CD4-positive, alpha-beta T cell treated with Interleukin-15 for 4 hours (primary cell): ENCODE data around the gene PPP1R11.
"Not testable (repeated sequence)": the region's sequence is repeated elsewhere in the genome, so short reads cannot be mapped to it uniquely, and the experiment has no call there.

Experiments used
- DNase-seq: peaks from one replicate; pipeline ENCODE4 v3.0.0-alpha.2; 2020; ENCODE audit warnings: low spot score

Gene PPP1R11

GRCh38 chr6:30097902-30098768 is 31.1 kb downstream of the PPP1R11 start:
- DNase-seq, result no peak

GRCh38 chr6:30100154-30100553 is 33.2 kb downstream of the PPP1R11 start:
- no peak for DNase-seq

GRCh38 chr6:30100585-30101443 is 33.8 kb downstream of the PPP1R11 start:
- no peak for DNase-seq

GRCh38 chr6:30101444-30102413 is 34.7 kb downstream of the PPP1R11 start:
- peak; percentile 55 for DNase-seq

GRCh38 chr6:30102414-30102969 is 35.5 kb downstream of the PPP1R11 start:
- no peak for DNase-seq

- peak; percentile 87 for DNase-seq
These were observed 36.2 kb downstream of the PPP1R11 start for GRCh38 chr6:30102970-30103871.

GRCh38 chr6:30103872-30104179 is 36.8 kb downstream of the PPP1R11 start:
- no peak for DNase-seq

GRCh38 chr6:30104661-30105060 is 37.7 kb downstream of the PPP1R11 start:
- DNase-seq, result no peak

- no peak for DNase-seq
These were observed 44.4 kb downstream of the PPP1R11 start for GRCh38 chr6:30111266-30111856.

- no peak for DNase-seq
These were observed 45.5 kb downstream of the PPP1R11 start for GRCh38 chr6:30112402-30112994.

GRCh38 chr6:30113003-30113759 is 46.2 kb downstream of the PPP1R11 start, which contains the start of gene TRIM31:
Gene TRIM31 (minus strand): TSS chr6:30113090. CDS start chr6:30112805, 285 bp downstream.
- DNase-seq, result no peak

GRCh38 chr6:30113841-30114240 is 46.8 kb downstream of the PPP1R11 start:
- DNase-seq, result no peak

- no peak for DNase-seq
These were observed 49.7 kb downstream of the PPP1R11 start for GRCh38 chr6:30116724-30117123.

GRCh38 chr6:30118691-30119090 is 51.7 kb downstream of the PPP1R11 start:
- not testable (repeated sequence) for DNase-seq
